HG03097 (cell line): ENCODE data around the gene CPNE9.
"Not testable (repeated sequence)": the region's sequence is repeated elsewhere in the genome, so short reads cannot be mapped to it uniquely, and the experiment has no call there.

ENCODE experiments used
- ATAC-seq: cut with Tn5 transposase; IDR thresholded peaks from one replicate; pipeline ENCODE4 v1.9.1; 2021; ENCODE audit not compliant: unreplicated experiment, low FRiP score

The CPNE9 gene

DNA sequence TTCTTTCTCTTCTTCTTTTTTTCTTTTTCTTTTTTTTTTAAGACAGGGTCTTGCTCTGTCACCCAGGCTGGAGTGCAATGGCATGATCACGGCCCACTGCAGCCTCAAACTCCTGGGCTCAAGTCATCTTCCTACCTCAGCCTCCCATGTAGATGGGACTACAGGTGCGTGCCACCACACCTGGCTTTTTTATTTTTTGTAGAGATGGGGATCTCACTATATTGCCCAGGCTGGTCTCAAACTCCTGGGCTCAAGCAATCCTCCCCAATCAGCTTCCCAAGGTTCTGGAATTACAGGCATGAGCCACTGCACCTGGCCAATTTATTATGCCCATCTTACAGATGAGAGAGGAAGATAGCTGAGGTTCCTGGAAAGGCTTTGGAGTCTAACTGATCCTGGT is 67.4 kb downstream of the CPNE9 start:
- not testable (repeated sequence) for ATAC-seq

DNA sequence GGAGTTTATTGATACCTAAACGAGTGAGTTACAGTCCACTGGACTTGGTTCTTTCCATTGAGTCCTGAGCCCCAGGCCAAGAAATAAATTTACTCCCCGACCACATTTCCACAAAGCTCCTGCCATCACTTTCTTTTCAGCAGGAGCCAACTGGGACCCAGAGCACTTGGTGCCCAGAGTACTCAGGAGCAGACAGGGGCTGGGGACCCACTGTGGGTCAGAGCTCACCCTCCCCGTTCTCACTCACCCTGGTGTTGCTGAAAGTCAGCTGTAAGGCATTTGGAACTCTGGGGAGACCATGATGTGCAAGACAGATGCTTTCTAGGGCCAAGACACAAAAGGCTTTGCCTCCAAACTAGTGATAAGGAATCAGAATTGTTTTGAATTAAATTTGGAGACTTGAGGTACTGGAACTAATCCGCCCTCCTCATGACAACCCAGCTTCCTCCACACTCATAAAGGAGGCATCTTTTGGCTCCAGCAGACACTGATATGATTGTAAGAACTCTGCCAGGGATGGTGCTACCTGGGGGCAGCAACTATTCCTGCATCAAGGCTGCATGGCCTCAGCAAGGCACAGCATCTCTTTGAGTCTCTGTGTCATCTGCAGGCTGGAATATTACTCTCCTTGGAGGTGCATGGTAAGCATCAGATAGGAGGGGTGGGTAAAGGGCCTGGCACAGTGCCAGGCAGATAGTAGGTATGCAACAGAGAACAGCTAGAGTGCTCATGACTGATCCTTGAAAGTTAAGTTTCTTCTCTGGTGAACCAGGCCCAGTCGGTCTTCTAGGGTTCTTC is 73.5 kb downstream of the CPNE9 start:
- no peak for ATAC-seq

DNA sequence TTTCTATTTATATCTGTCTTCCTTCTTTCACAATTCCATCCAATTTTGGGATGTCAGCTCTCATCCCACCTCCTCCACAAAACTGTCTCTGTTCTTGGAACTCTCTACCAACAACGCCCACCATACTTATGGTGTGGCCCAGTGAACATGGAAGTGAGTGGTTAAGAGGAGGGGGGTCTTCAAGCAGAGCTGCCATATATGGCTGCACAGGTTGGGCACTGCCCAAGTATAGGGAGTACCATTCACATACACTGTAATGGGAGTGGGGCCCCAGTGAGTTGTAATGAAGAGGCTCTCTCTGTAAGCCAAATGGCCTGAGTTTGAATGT is 74.0 kb downstream of the CPNE9 start:
- ATAC-seq: no peak

DNA sequence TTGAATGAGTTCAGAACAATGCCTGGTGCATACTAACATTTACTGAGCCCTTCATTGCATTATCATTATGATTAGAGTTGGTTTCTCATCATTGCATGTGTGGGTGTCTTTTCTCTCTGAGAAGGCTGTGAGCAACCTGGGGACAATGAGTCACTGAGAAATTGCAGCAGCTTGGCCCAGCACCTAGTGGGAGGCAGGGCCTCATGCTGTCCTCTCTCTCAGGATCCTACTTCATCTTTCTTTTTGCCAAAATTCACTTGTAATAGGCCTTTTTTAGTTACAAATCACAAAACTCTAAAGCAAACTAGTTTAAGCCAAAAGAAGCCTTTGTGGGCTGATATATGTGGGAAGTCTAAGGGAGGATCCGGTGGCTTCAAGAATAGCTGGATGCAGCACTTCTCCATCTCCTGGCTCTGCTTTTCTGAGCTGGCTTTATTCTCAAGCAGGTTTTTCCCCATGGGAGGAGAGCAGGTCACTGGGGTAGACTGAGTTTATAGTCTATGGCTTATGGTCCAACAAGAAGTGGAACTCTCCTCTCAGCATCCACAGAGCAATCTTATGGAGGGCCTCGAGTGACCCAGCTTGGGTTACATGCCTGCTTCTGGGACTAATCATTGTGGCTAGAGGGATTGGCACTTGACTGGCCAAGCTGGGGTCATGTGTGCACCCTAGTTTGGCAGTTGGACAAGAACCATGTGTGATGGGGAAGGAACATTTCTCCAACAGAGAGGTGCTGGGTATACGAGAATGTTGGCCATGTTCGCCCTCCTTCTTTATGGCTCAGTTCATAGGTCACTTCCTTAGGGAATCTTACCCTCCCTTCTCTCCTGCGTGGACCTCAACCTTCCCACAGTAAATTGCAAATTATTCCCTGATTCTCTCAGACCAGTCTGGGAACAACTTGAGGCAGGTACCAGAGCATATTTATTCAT is 74.8 kb downstream of the CPNE9 start:
- ATAC-seq: no peak

DNA sequence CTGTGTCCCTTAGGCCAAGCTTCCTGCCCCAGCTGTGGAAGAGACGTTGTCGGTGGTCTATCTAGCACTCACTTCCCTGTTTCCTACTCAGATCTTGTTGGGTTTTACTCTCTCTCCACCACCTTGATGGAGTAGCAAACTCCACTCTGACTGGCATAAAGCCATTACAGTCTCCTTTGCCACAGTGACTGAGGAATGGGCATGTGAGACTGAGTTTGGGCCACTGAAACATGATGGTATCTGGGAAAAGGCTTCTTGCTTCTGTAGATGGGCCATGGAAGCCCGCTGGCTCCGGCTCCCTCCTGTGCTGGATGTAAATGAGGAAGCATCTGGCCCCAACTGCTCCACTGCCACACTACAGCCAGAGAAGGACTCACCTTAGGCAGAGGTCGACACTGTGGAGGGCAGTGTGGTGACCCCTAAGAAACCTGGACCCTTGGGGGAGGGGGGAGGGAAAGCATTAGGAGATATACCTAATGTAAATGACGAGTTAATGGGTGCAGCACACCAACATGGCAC is 75.5 kb downstream of the CPNE9 start:
- ATAC-seq: no peak
